Measurements from ENCODE around the gene PNPLA2. TPM values are rescaled to one million over a fixed set of nuclear protein-coding genes. Genes with fewer than 3 reads are reported as not detected.

The PNPLA2 gene
- total and polyA plus RNA-seq, 4 experiments from 2014 or later: 12.2 to 201 (median 118) TPM

DNA sequence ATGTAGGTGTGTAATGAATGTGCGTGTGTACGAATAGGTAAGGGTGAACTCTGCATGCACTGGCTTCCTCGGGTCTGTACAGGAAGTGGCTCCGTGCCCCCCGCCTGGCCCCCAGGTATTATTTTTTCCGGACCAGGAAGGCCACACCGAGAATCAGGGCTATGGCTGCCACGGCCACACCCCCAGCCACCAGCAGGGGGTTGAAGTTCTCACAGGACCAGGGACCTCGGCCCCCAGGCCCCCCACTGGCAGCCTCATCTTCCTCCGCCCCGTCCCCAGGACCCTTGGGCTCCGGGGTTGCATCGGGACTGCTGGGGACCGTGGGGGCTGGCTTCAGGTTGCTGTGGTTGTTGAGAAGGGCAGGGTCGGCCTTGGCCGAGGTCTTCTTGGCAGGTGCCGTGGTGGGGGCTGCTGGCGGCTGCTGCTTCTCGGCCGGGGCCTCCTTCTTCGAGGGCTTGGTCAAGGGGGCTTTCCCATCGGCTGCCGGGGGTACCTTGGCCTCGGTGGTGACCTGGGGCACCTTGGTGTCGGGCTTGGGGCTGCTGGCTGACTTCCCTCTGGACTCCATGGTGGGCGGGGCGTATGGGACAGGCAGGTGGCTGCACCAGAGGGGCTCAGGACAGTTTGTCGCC lies 30.6 kb upstream of the PNPLA2 start:
- no peaks in the 10 kb centered on the region for H3K9me3 ChIP-seq (ENCODE audit: control insufficient read depth in 1 of 2, low read length in 2 of 2)
- Mint-ChIP-seq H3K4me3 (no peak overlapping the region), H3K27ac (peak overlapping the region in 1 of 7 donors; percentile 18), H3K36me3 (peaks cover 0 to 6% of the 10 kb centered on the region in 2 donors), H3K27me3 (no peaks in the 10 kb centered on the region), H3K4me1 (peaks cover 0 to 6% (median 2%) of the 10 kb centered on the region in 4 donors), H3K9me3 (no peaks in the 10 kb centered on the region)
- intact Hi-C loops (cut with micrococcal nuclease): no loop called here
- H3K4me3 ChIP-seq (ENCODE audit: low read length in 2 of 2): no peak overlapping the region
- CTCF ChIA-PET (ENCODE audit: partially characterized antibody): no interaction called here
- no peaks in the 10 kb centered on the region for H3K36me3 ChIP-seq (ENCODE audit: insufficient read depth, low read length)
- peaks cover 5% of the 10 kb centered on the region for H3K4me1 ChIP-seq (ENCODE audit: insufficient read depth, low read length)
- no peak overlapping the region for H3K27ac ChIP-seq (ENCODE audit: low read depth, low read length)
- DNase-seq: no peak
- POLR2A ChIA-PET (ENCODE audit: partially characterized antibody): no interaction called here
- peaks cover 4% of the 10 kb centered on the region for H3K27me3 ChIP-seq (ENCODE audit: insufficient read depth, low read length)

DNA sequence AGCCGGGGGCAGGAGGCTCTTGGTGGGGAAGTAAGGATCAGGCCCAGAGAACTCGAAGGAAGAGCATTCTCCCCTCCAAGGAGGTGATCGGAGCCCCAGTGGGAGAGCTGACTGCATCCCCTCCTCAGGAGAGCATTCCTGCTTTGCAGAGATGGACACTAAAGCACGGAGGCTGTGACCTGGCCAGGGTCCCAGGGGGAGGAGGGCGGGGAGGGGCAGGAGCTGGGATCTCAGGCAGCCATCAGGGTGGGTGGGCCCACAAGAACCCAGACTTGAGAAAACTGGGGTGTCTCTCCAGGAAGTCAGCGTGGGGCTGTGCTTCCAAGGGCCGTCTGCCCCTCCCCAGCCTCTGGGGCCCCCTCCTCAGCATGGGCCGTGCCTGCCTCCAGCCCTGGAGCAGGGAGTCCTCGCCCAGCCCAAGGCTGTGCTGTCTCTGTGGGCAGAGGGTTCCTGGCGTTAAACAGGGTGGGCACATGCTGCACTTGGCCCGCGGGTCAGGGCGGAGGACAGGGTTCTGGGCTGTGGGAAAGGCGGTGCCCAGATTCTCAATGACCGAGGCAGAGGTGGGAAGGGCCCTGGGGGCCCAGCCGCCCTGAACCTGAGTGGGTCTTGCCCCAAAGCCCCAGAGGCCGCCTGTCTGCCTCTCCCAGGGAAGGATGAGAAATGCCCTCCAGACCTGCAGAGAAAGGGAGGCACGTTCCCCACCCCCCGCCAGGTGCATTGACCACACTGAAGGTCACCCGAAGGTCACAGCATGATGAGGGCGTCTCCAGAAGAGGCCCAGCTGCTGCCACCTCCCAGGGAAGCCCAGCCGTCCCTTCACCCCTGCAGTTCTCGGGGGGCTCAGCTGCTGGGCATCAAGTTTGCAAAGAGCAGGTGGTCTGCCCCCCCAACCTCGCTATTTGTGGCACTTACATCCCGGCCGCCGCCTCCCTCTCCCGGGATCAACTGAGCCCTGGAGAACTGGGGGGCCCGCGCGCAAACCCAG lies 29.5 kb upstream of the PNPLA2 start:
- H3K27ac ChIP-seq (ENCODE audit: low read depth, low read length): no peak overlapping the region
- no peaks in the 10 kb centered on the region for H3K9me3 ChIP-seq (ENCODE audit: control insufficient read depth in 1 of 2, low read length in 2 of 2)
- ChIA-PET CTCF (ENCODE audit: partially characterized antibody) (no interaction called here), POLR2A (ENCODE audit: partially characterized antibody) (interaction anchor here (1.5 kb wide), 1 partner anchor 15 kb away, joined by 4 read pairs; no protein-coding TSS in a partner anchor)
- DNase-seq: no peak
- peaks cover 6% of the 10 kb centered on the region for H3K36me3 ChIP-seq (ENCODE audit: insufficient read depth, low read length)
- Mint-ChIP-seq H3K27me3 (no peaks in the 10 kb centered on the region), H3K36me3 (peaks cover 0 to 6% of the 10 kb centered on the region in 2 donors), H3K9me3 (peaks cover 0 to 1% (median 0%) of the 10 kb centered on the region in 8 donors), H3K4me3 (peak overlapping the region in 1 of 8 donors; percentile 53), H3K27ac (no peak overlapping the region), H3K4me1 (peaks cover 0 to 6% (median 2%) of the 10 kb centered on the region in 4 donors)
- peaks cover 5% of the 10 kb centered on the region for H3K4me1 ChIP-seq (ENCODE audit: insufficient read depth, low read length)
- H3K27me3 ChIP-seq (ENCODE audit: insufficient read depth, low read length): peaks cover 4% of the 10 kb centered on the region
- H3K4me3 ChIP-seq (ENCODE audit: low read length in 2 of 2): no peak overlapping the region
- intact Hi-C loops (cut with micrococcal nuclease): no loop called here

DNA sequence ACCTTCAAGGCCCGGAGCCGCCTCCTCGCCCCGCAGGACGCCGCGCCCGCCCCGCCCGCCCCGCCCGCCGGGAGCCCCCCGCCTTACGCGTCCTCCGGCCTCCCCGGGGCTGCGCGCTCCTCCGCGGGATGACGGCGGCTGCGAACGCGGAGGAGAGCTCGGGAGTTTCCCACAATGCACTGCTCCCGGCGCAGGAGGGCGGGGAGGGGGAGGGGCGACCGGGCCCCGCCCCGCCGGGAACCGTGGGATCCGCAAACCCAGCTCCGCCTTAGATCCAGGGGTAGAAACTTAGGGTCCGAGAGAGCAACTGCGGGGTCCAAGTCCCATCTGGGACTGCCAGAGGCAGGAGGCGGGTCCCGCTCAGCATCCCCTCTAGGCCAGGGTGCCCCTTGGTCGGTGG lies 28.8 kb upstream of the PNPLA2 start, which contains the start of gene CEND1:
TSS of gene CEND1 (minus strand) at position 148 of the 400 bp plus-strand sequence. CDS start 1,514 bp downstream, outside the sequence.
- H3K9me3 Mint-ChIP-seq: peaks cover 0 to 1% (median 0%) of the 10 kb centered on the region in 8 donors
- ChIA-PET POLR2A (ENCODE audit: partially characterized antibody) (interaction anchor here (1.5 kb wide), 1 partner anchor 14 kb away, joined by 4 read pairs; no protein-coding TSS in a partner anchor), CTCF (ENCODE audit: partially characterized antibody) (no interaction called here)
- peaks cover 0 to 5% of the 10 kb centered on the region in 2 donors for H3K36me3 Mint-ChIP-seq
- H3K4me1 ChIP-seq (ENCODE audit: insufficient read depth, low read length): peaks cover 10% of the 10 kb centered on the region
- H3K27me3 ChIP-seq (ENCODE audit: insufficient read depth, low read length): peaks cover 4% of the 10 kb centered on the region
- no peaks in the 10 kb centered on the region for H3K9me3 ChIP-seq (ENCODE audit: control insufficient read depth in 1 of 2, low read length in 2 of 2)
- H3K4me3 Mint-ChIP-seq: peak within 1 kb of the TSS in 1 of 8 donors; percentile 53
- no peaks in the 10 kb centered on the region for H3K27me3 Mint-ChIP-seq
- no peak within 1 kb of the TSS for H3K27ac ChIP-seq (ENCODE audit: low read depth, low read length)
- intact Hi-C loops (cut with micrococcal nuclease): no loop called here
- no peak within 1 kb of the TSS for H3K27ac Mint-ChIP-seq
- H3K4me3 ChIP-seq (ENCODE audit: low read length in 2 of 2): no peak within 1 kb of the TSS
- H3K36me3 ChIP-seq (ENCODE audit: insufficient read depth, low read length): peaks cover 12% of the 10 kb centered on the region
- no peak for DNase-seq
- H3K4me1 Mint-ChIP-seq: peaks cover under 1 to 6% (median 2%) of the 10 kb centered on the region in 4 donors

DNA sequence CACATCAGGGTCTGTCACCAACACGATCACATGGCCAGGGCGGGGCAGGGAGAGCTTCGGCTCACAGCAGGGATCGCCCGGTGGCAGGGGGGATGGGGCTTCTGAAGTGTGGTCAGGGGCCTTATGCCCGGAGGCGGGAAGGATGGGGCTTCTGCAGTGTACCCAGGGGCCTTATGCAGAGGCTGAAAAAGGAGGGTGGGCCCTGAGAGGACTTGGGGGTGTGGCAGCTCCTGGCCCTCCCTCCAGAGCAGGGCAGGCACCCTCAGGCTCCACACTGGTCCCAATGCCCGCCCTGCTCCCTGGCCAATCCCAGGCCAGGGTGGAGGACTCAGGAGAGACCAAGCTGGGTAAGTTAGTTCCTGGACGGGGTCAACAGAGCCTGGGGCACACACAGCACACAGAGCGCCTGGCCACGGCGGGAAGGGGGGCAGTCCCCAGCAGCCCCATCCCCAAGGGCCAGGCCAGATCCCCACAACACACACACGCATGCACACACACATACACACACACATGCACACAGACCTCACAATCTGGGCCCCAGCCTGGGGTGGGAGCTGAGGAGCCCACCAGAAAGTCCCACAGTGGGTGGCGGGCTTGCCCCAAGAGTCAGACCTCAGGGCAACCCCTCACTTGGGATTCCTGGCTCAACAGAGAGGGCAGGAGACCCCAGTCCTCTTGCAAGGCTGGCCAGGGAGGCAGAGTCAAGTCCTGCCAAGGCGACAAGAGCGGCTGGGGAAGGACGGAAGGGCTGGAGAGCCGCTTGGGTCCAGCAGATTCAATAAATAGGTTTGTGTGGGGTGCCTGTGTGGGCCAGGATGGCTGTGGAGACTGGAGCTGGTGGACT lies 27.8 kb upstream of the PNPLA2 start:
- ChIA-PET CTCF (ENCODE audit: partially characterized antibody) (no interaction called here), POLR2A (ENCODE audit: partially characterized antibody) (interaction anchor here (1.5 kb wide), 1 partner anchor 13 kb away, joined by 4 read pairs; no protein-coding TSS in a partner anchor)
- Histone ChIP-seq H3K27me3 (ENCODE audit: insufficient read depth, low read length) (peaks cover 4% of the 10 kb centered on the region), H3K27ac (ENCODE audit: low read depth, low read length) (no peak overlapping the region), H3K9me3 (ENCODE audit: control insufficient read depth in 1 of 2, low read length in 2 of 2) (no peaks in the 10 kb centered on the region), H3K4me1 (ENCODE audit: insufficient read depth, low read length) (peaks cover 20% of the 10 kb centered on the region), H3K4me3 (ENCODE audit: low read length in 2 of 2) (no peak overlapping the region), H3K36me3 (ENCODE audit: insufficient read depth, low read length) (peaks cover 12% of the 10 kb centered on the region)
- Mint-ChIP-seq H3K9me3 (peaks cover 0 to 1% (median 0%) of the 10 kb centered on the region in 8 donors), H3K27me3 (no peaks in the 10 kb centered on the region), H3K36me3 (peaks cover 0 to 6% of the 10 kb centered on the region in 2 donors), H3K27ac (no peak overlapping the region), H3K4me3 (peak overlapping the region in 1 of 8 donors; percentile 25), H3K4me1 (peaks cover 2 to 5% (median 3%) of the 10 kb centered on the region in 4 donors)
- no peak for DNase-seq
- intact Hi-C loops (cut with micrococcal nuclease): no loop called here

DNA sequence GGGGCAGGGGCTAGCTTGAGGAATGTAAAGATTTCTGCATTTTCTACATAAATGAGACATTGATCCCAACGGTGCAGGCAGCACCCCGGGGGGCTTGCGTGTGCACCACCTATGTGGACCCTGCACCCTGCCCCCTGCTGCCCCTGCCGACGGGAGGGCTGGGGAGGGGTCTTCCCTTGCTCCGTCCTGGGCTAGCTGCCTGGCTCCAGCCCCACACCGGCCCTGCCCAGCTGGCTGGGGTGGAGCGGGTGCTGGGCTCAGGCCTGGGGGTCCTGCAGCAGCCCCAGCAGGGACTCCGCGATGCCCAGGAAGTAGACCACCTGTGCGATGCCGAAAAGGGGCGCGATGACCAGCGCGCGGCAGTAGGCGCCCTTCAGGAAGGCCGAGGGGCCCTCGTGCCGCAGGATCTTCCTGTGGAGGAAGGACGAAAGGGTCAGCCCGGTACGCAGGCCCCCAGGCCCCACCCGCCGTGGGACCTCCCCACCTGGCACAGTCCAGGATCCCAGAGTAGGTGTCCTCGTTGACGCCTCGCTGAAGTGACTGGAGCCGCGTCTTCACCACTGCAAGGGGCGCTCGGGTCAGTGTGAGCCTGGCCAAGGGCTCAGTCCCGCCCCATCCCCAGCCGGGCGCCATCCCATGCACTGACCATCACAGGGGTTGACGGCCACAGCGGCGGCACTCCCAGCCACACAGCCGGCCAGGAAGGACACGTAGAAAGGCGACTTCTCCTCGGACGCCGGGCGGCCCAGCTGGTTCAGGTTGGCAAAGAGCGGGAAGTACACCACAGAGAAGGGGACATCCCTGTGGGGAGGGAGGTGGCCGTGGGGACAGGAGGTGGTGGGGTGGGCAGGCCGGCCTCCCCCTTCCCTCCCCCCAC lies 26.8 kb upstream of the PNPLA2 start:
- Mint-ChIP-seq H3K36me3 (peaks cover 0 to 9% of the 10 kb centered on the region in 2 donors), H3K27ac (no peak overlapping the region), H3K4me3 (no peak overlapping the region), H3K4me1 (peaks cover 2 to 12% (median 9%) of the 10 kb centered on the region in 4 donors), H3K9me3 (peaks cover 0 to 1% (median 0%) of the 10 kb centered on the region in 8 donors), H3K27me3 (no peaks in the 10 kb centered on the region)
- Histone ChIP-seq H3K9me3 (ENCODE audit: control insufficient read depth in 1 of 2, low read length in 2 of 2) (no peaks in the 10 kb centered on the region), H3K27ac (ENCODE audit: low read depth, low read length) (no peak overlapping the region), H3K36me3 (ENCODE audit: insufficient read depth, low read length) (peaks cover 12% of the 10 kb centered on the region), H3K4me1 (ENCODE audit: insufficient read depth, low read length) (peaks cover 27% of the 10 kb centered on the region), H3K4me3 (ENCODE audit: low read length in 2 of 2) (no peak overlapping the region), H3K27me3 (ENCODE audit: insufficient read depth, low read length) (peaks cover 4% of the 10 kb centered on the region)
- ChIA-PET POLR2A (ENCODE audit: partially characterized antibody) (no interaction called here), CTCF (ENCODE audit: partially characterized antibody) (interaction anchor here (1.5 kb wide), 1 partner anchor 9 kb away, joined by 6 read pairs; no protein-coding TSS in a partner anchor)
- intact Hi-C loops (cut with micrococcal nuclease): no loop called here
- no peak for DNase-seq

DNA sequence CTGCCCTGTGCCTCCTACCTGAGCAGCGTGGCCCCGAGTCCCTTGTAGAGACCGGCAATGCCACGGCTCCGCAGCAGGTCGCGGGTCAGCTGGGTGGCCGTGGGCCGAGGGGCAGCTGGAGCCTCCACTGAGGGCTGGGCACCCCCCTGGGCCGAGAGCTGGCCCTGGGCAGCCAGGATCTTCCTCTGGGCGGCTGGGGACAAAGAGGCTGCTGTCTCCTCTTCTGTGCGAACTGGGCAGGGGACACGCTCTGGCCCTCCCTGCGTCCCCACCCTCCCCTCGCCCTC lies 26.2 kb upstream of the PNPLA2 start:
- peaks cover 12% of the 10 kb centered on the region for H3K36me3 ChIP-seq (ENCODE audit: insufficient read depth, low read length)
- no peaks in the 10 kb centered on the region for H3K9me3 ChIP-seq (ENCODE audit: control insufficient read depth in 1 of 2, low read length in 2 of 2)
- intact Hi-C loops (cut with micrococcal nuclease): no loop called here
- H3K4me1 ChIP-seq (ENCODE audit: insufficient read depth, low read length): peaks cover 32% of the 10 kb centered on the region
- Mint-ChIP-seq H3K27me3 (no peaks in the 10 kb centered on the region), H3K27ac (no peak overlapping the region), H3K9me3 (peaks cover 0 to 1% (median 0%) of the 10 kb centered on the region in 8 donors), H3K4me1 (peaks cover 5 to 18% (median 10%) of the 10 kb centered on the region in 4 donors), H3K36me3 (peaks cover 0 to 13% of the 10 kb centered on the region in 2 donors), H3K4me3 (no peak overlapping the region)
- H3K4me3 ChIP-seq (ENCODE audit: low read length in 2 of 2): no peak overlapping the region
- CTCF ChIA-PET (ENCODE audit: partially characterized antibody): interaction anchor here (1.5 kb wide), 1 partner anchor 9 kb away, joined by 6 read pairs; no protein-coding TSS in a partner anchor
- H3K27ac ChIP-seq (ENCODE audit: low read depth, low read length): no peak overlapping the region
- no peak for DNase-seq
- peaks cover 4% of the 10 kb centered on the region for H3K27me3 ChIP-seq (ENCODE audit: insufficient read depth, low read length)
- POLR2A ChIA-PET (ENCODE audit: partially characterized antibody): no interaction called here

Data from CD4-positive, alpha-beta memory T cell (primary cell).